AG09319 (cell line): ENCODE data around the gene ANXA4.
A peak's percentile ranks its signal among the peaks of the same experiment; 100 is the strongest.

Source experiments
- DNase-seq: peaks from one replicate; pipeline ENCODE4 v3.0.0-alpha.2; 2010; ENCODE audit warnings: low read depth; ENCODE audit errors: extremely low read depth
- CTCF ChIP-seq: IDR thresholded peaks from 2 replicates; pipeline ENCODE4 v1.5.1; 2011; ENCODE audit warnings: low read depth, mild to moderate bottlenecking, inconsistent platforms, low read length, moderate library complexity

ANXA4 gene

DNA sequence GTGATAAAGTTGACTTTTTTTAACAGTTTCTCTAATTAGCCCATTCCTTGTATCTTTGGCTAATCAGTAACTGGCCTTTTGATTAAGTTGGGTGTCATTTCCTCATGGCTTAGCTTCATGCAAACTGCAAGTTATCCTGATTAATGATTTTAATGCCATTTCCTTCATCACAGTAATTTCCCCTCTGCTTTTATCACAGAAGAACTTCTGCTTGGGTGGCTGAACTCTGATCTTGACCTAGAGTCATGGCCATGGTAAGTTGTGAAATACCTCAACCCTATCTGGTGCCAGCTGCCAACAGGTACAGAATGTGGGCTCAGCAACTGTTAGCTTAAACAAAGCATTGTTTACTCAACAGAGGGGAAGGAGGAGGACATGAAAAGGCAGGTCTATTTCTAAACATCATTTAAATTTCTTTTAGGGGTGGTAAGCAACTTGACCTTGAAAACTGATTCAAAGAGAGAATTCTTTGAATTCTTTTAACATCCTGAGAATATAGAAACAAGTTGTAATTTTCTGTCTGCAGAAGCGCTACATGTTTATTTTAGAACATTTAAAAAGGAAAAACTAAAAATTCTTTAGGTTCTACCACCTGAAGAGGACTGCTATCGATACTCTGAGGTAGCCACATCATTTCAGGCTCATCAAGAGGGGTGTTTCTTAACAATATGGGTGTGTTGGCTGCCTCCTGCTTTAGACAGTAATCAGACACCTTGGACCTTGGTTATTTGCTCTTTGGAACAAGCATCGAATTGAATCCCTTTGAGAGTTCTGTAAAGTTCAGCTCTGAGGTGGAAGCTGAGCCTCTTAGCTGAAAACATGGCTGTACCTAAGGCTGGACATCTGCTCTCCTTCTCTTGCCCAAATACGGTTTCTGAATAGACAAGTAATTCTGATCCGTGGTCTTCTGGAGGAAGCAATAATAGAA lies 39.7 kb downstream of the ANXA4 start:
- DNase-seq: no peak
- no peak for TF ChIP-seq CTCF

- no peak for DNase-seq
- TF ChIP-seq CTCF: no peak
These were observed 42.3 kb downstream of the ANXA4 start for GRCh38 chr2:69784228-69784627.

DNA sequence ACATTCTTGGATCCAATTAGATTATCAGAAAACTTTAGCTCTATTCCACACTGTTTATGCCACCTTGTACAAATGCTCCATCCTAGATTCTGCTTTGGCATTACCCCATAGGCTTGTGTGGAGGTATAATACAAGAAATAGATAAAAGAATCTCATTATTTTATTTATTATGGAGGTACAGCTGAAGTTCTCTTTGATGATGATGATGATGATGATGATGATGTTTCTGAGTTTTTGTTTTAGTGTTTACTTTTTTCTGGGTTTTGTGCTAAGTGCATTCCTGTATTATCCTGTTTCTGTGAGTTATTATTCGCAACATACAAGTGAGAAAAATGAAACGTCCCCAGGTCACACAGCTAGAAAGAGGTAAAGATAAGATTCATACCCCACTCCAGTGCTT lies 43.4 kb downstream of the ANXA4 start:
- no peak for DNase-seq
- no peak for TF ChIP-seq CTCF

GRCh38 chr2:69786052-69786560 lies 44.2 kb downstream of the ANXA4 start:
- no peak for TF ChIP-seq CTCF
- DNase-seq: no peak

DNA sequence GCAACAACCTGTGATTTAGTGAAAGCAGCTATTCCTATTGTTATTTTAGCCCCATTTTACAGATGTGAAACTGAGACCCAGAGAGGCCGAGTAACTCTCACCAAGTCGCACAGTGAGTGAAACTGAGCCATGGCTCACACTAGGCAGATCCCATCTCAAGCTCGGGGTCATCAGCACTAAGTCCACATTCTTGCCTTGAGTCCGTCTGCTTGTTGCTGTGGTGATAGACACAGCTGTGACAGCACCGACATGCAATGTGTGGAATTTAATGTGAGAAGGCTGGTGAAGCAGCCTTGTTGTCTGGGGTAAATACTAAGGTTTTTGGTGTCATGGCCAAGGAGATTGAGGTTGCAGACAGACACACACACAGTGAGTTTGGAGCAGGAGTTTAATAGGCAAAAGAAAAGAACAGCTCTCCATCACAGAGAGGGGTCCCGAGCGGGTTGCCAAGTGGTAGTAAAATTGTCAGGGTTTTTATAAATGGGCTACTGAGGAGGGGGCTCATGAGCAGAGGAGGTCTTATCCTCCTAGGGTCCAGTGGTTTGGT lies 47.3 kb downstream of the ANXA4 start:
- peak; percentile 59 for DNase-seq

GRCh38 chr2:69789772-69790600 lies 48.1 kb downstream of the ANXA4 start:
- no peak; the same call in 1 of the 2 replicates for TF ChIP-seq CTCF
- no peak for DNase-seq

More for the DNA sequence above, 47.3 kb downstream of the ANXA4 start:
- no peak for TF ChIP-seq CTCF
